ENCODE results near the gene NKX2-3. TPM values are rescaled to one million over a fixed set of nuclear protein-coding genes. Genes with fewer than 3 reads are reported as not detected.

NKX2-3 gene
- total RNA-seq, 4 donors from 2014 or later = 0.54 TPM; not detected in 3

- Histone ChIP-seq H3K27ac (no peak overlapping the region), H3K4me3 (peak overlapping the region in 1 of 2 donors; percentile 19), H3K9me3 (peaks cover 0 to 4% (median 0%) of the 10 kb centered on the region in 3 donors), H3K36me3 (no peaks in the 10 kb centered on the region), H3K27me3 (peaks cover 100% of the 10 kb centered on the region), H3K4me1 (peaks cover 0 to 46% (median 8%) of the 10 kb centered on the region in 3 donors)
- TF ChIP-seq POLR2A (IDR thresholded peaks at IDR 0.05) = no peak
- TF ChIP-seq EP300 (IDR thresholded peaks at IDR 0.05) = no peak
- no peak for TF ChIP-seq POLR2AphosphoS5 (IDR thresholded peaks at IDR 0.05)
- TF ChIP-seq CTCF (IDR thresholded peaks at IDR 0.05) = no peak
- no peak for ATAC-seq
- 1% methylated on average over 15 of the region's 25 CpGs; no CpG with 5 or more reads in 1 of the 2 donors for WGBS, 2 donors (ENCODE audit: low coverage in 1 of 2)
Measured at GRCh38 chr10:99523251-99523773, 9.4 kb upstream of the NKX2-3 start.

- no peak overlapping the region for H3K4me3 ChIP-seq
- H3K36me3 ChIP-seq = no peaks in the 10 kb centered on the region
- no peak for ATAC-seq
- peaks cover 0 to 4% (median 0%) of the 10 kb centered on the region in 3 donors for H3K9me3 ChIP-seq
- no peak overlapping the region for H3K27ac ChIP-seq
- no peak for TF ChIP-seq EP300 (IDR thresholded peaks at IDR 0.05)
- TF ChIP-seq POLR2AphosphoS5 (IDR thresholded peaks at IDR 0.05) = no peak
- no peak for TF ChIP-seq POLR2A (IDR thresholded peaks at IDR 0.05)
- TF ChIP-seq CTCF (IDR thresholded peaks at IDR 0.05) = no peak
- WGBS, 2 donors (ENCODE audit: low coverage in 1 of 2) = 5 to 18% methylated on average over 8 to 9 of the region's 10 CpGs
- peaks cover 100% of the 10 kb centered on the region for H3K27me3 ChIP-seq
- peaks cover 0 to 46% (median 8%) of the 10 kb centered on the region in 3 donors for H3K4me1 ChIP-seq
Measured at GRCh38 chr10:99524050-99524666, 8.6 kb upstream of the NKX2-3 start.

GRCh38 chr10:99524736-99525380 is 7.9 kb upstream of the NKX2-3 start:
- no peak overlapping the region for H3K27ac ChIP-seq
- peaks cover 100% of the 10 kb centered on the region for H3K27me3 ChIP-seq

GRCh38 chr10:99525897-99526296 is 6.8 kb upstream of the NKX2-3 start:
- no peak overlapping the region for H3K4me3 ChIP-seq
- H3K27ac ChIP-seq = no peak overlapping the region
- peaks cover 0 to 4% (median 0%) of the 10 kb centered on the region in 3 donors for H3K9me3 ChIP-seq
- H3K36me3 ChIP-seq = no peaks in the 10 kb centered on the region
- peaks cover 0 to 44% (median 3%) of the 10 kb centered on the region in 3 donors for H3K4me1 ChIP-seq
- TF ChIP-seq POLR2AphosphoS5 (IDR thresholded peaks at IDR 0.05) (no peak), POLR2A (IDR thresholded peaks at IDR 0.05) (no peak), CTCF (IDR thresholded peaks at IDR 0.05) (no peak), EP300 (IDR thresholded peaks at IDR 0.05) (no peak)
- ATAC-seq = no peak
- H3K27me3 ChIP-seq = peaks cover 100% of the 10 kb centered on the region

More at GRCh38 chr10:99524736-99525380, 7.9 kb upstream of the NKX2-3 start:
- H3K36me3 ChIP-seq = no peaks in the 10 kb centered on the region
- H3K4me1 ChIP-seq = peaks cover 0 to 46% (median 8%) of the 10 kb centered on the region in 3 donors
- H3K4me3 ChIP-seq = no peak overlapping the region
- WGBS, 2 donors (ENCODE audit: low coverage in 1 of 2) = 35 to 42% methylated on average over 4 to 10 of the region's 10 CpGs
- no peak for ATAC-seq
- peaks cover 0 to 4% (median 0%) of the 10 kb centered on the region in 3 donors for H3K9me3 ChIP-seq
- TF ChIP-seq CTCF (IDR thresholded peaks at IDR 0.05) = no peak
- no peak for TF ChIP-seq POLR2AphosphoS5 (IDR thresholded peaks at IDR 0.05)
- TF ChIP-seq EP300 (IDR thresholded peaks at IDR 0.05) = no peak
- TF ChIP-seq POLR2A (IDR thresholded peaks at IDR 0.05) = no peak
